GM12878 (cell line): ENCODE data around the gene KTN1. TPM values are rescaled to one million over a fixed set of nuclear protein-coding genes. Genes with fewer than 3 reads are reported as not detected.

Experiments
- ATAC-seq: fragments of 200-7000 bp; cut with Tn5 transposase; 3 replicates; pipeline ENCODE4 v1.9.1; 2020; ENCODE audit warnings: mild to moderate bottlenecking, moderate library complexity
- BruUV-seq: library from RNA; stranded (reverse); fragments of 400-500 nt; replicated peaks from 2 replicates; lab custom pipeline; 2021; lab: Mats Ljungman, UMichigan
- CTCF ChIA-PET: fragments of 300-600 bp; sonication (Branson Sonifier 250); formaldehyde crosslinking; extraction: SDS; loops from one replicate; lab custom pipeline; 2021; ENCODE audit warnings: inconsistent platforms; lab: Yijun Ruan, JAX
- POLR2A ChIA-PET: fragments of 350-600 bp; formaldehyde crosslinking; extraction: SDS; loops from one replicate; lab custom pipeline; 2021; ENCODE audit warnings: inconsistent platforms; lab: Charles Lee
- RAD21 ChIA-PET: fragments of 300-600 bp; sonication (Branson Sonifier 250); formaldehyde crosslinking; loops from one replicate; lab custom pipeline; 2023; ENCODE audit warnings: antibody characterized with exemption; ENCODE audit not compliant: unreplicated experiment; lab: Charles Lee
- SMC1A ChIA-PET: fragments of 300-600 bp; sonication (Branson Sonifier 250); formaldehyde crosslinking; loops from one replicate; lab custom pipeline; 2023; ENCODE audit not compliant: unreplicated experiment, uncharacterized antibody; lab: Charles Lee
- DNase-seq: peaks from one replicate; pipeline ENCODE4 v3.0.0-alpha.2; 2011; ENCODE audit warnings: low read depth, low spot score
- FAIRE-seq: peaks from 3 replicates; lab custom pipeline; 2011; peaks lifted over from hg19 to GRCh38; lab: Jason Lieb, UNC
- H2AFZ ChIP-seq: 2 replicates; pipeline ENCODE4 v1.6.0; 2011; ENCODE audit warnings: low read depth, low read length, control low read depth; ENCODE audit not compliant: control insufficient read depth
- H3K27ac ChIP-seq: 2 replicates; pipeline ENCODE4 v1.5.1; 2011; ENCODE audit warnings: control low read depth; ENCODE audit not compliant: control insufficient read depth, insufficient read depth
- H3K27me3 ChIP-seq, 2 experiments: replicated peaks in 1 of 2; 2 replicates each; pipeline versions ENCODE4 v1.6.0 to v1.6.1; 2011; ENCODE audit warnings: low read length in 1 of 2; ENCODE audit not compliant: control insufficient read depth in 2 of 2, insufficient read depth in 2 of 2
- H3K36me3 ChIP-seq, 2 experiments: 2 replicates each; pipeline ENCODE4 v1.5.1; 2011; ENCODE audit warnings: low read length in 1 of 2; ENCODE audit not compliant: control insufficient read depth in 2 of 2, insufficient read depth in 2 of 2
- H3K4me1 ChIP-seq: 2 replicates; pipeline ENCODE4 v1.6.1; 2011; ENCODE audit warnings: mild to moderate bottlenecking, low read length, moderate library complexity, mixed read lengths; ENCODE audit not compliant: control insufficient read depth, insufficient read depth
- H3K4me2 ChIP-seq: 2 replicates; pipeline ENCODE4 v1.6.0; 2011; ENCODE audit warnings: control low read depth; ENCODE audit not compliant: control insufficient read depth, insufficient read depth
- H3K4me3 ChIP-seq: fragments of 200-600 bp; sonication (generic); 2 replicates; pipeline ENCODE4 v1.5.1; 2016
- H3K79me2 ChIP-seq: 2 replicates; pipeline ENCODE4 v1.6.0; 2011; ENCODE audit warnings: low read length; ENCODE audit not compliant: control insufficient read depth, insufficient read depth
- H3K9ac ChIP-seq: 2 replicates; pipeline ENCODE4 v1.8.0; 2011; ENCODE audit warnings: low read length, control low read depth, mixed read lengths; ENCODE audit not compliant: control insufficient read depth, insufficient read depth
- H3K9me3 ChIP-seq: replicated peaks from 3 replicates; pipeline ENCODE4 v1.5.1; 2011; ENCODE audit warnings: mild to moderate bottlenecking, low read length; ENCODE audit not compliant: control insufficient read depth, insufficient read depth
- H4K20me1 ChIP-seq: 2 replicates; pipeline ENCODE4 v1.6.0; 2011; ENCODE audit not compliant: control insufficient read depth, insufficient read depth
- ATF7 ChIP-seq: fragments of 450-650 bp; IDR thresholded peaks from 2 replicates; pipeline ENCODE4 v1.6.1; 2016; ENCODE audit warnings: low read depth, mild to moderate bottlenecking
- BHLHE40 ChIP-seq, 2 experiments: fragments of 450-650 bp in 1 of 2; IDR thresholded peaks; 2 replicates each; pipeline ENCODE4 v1.6.1; 2011 to 2017; ENCODE audit warnings: low read depth in 2 of 2, borderline replicate concordance in 1 of 2, improper control_type of control experiment in 1 of 2, low read length in 1 of 2, mild to moderate bottlenecking in 1 of 2
- CREM ChIP-seq: IDR thresholded peaks from 2 replicates; pipeline ENCODE4 v1.6.1; 2014; ENCODE audit warnings: antibody characterized with exemption, low read depth
- DPF2 ChIP-seq: fragments of 450-650 bp; IDR thresholded peaks from 2 replicates; pipeline ENCODE4 v1.6.1; 2017; ENCODE audit warnings: mild to moderate bottlenecking
- ELK1 ChIP-seq: IDR thresholded peaks from 2 replicates; pipeline ENCODE4 v1.6.1; 2012; ENCODE audit warnings: low read depth, low read length, improper control_type of control experiment
- ESRRA ChIP-seq: IDR thresholded peaks from 2 replicates; pipeline ENCODE4 v1.6.1; 2012; ENCODE audit warnings: mild to moderate bottlenecking, low read length, improper control_type of control experiment
- FOXM1 ChIP-seq: IDR thresholded peaks from 2 replicates; pipeline ENCODE4 v1.6.1; 2012; ENCODE audit warnings: low read depth, mild to moderate bottlenecking, inconsistent platforms, low read length, moderate library complexity
- IKZF2 ChIP-seq, 2 experiments: fragments of 450-650 bp; IDR thresholded peaks; 2 replicates each; pipeline ENCODE4 v1.6.1; 2017; ENCODE audit warnings: mild to moderate bottlenecking in 2 of 2, moderate library complexity in 2 of 2
- JUND ChIP-seq: IDR thresholded peaks from 2 replicates; pipeline ENCODE4 v1.6.1; 2012; ENCODE audit warnings: low read depth, mild to moderate bottlenecking, low read length, improper control_type of control experiment, moderate library complexity
- KLF5 ChIP-seq: fragments of 450-650 bp; IDR thresholded peaks from 2 replicates; pipeline ENCODE4 v1.6.1; 2014; ENCODE audit warnings: mild to moderate bottlenecking; ENCODE audit not compliant: partially characterized antibody
- MEF2A ChIP-seq: IDR thresholded peaks from 2 replicates; pipeline ENCODE4 v1.6.1; 2011; ENCODE audit warnings: low read depth, mild to moderate bottlenecking, low read length, moderate library complexity; ENCODE audit not compliant: insufficient read depth
- PKNOX1 ChIP-seq: fragments of 450-650 bp; IDR thresholded peaks from 2 replicates; pipeline ENCODE4 v1.6.1; 2016; ENCODE audit warnings: mild to moderate bottlenecking
- POLR2AphosphoS5 ChIP-seq: IDR thresholded peaks from 2 replicates; pipeline ENCODE4 v1.6.1; 2011; ENCODE audit warnings: mild to moderate bottlenecking, low read length, inconsistent platforms
- RUNX3 ChIP-seq: IDR thresholded peaks from 2 replicates; pipeline ENCODE4 v1.6.1; 2012; ENCODE audit warnings: low read length, inconsistent platforms
- SUPT20H ChIP-seq: IDR thresholded peaks from 2 replicates; pipeline ENCODE4 v1.6.1; 2011; ENCODE audit warnings: low read depth, mild to moderate bottlenecking, low read length, moderate library complexity, borderline replicate concordance; ENCODE audit not compliant: control insufficient read depth
- TAF1 ChIP-seq: IDR thresholded peaks from 2 replicates; pipeline ENCODE4 v1.6.1; 2011; ENCODE audit warnings: mild to moderate bottlenecking, low read depth, low read length, borderline replicate concordance
- YBX1 ChIP-seq: fragments of 450-650 bp; IDR thresholded peaks from 2 replicates; pipeline ENCODE4 v1.6.1; 2016; ENCODE audit warnings: antibody characterized with exemption
- ZNF622 ChIP-seq: fragments of 450-650 bp; IDR thresholded peaks from 2 replicates; pipeline ENCODE4 v1.6.1; 2017; ENCODE audit warnings: mild to moderate bottlenecking, inconsistent platforms
- ZNF687 ChIP-seq: fragments of 450-650 bp; IDR thresholded peaks from 2 replicates; pipeline ENCODE4 v1.6.1; 2017; ENCODE audit warnings: mild to moderate bottlenecking, moderate library complexity
- whole genome bisulfite sequencing: methylation state at CpG from one replicate; pipeline ENCODE4 v1.1.6; 2016; ENCODE audit warnings: low lambda C conversion rate; ENCODE audit not compliant: insufficient replicate concordance, insufficient coverage; ENCODE audit errors: missing lambda C conversion rate; 5-methylcytosine and 5-hydroxymethylcytosine counted together
- in situ Hi-C: fragments of 300-500 bp; cut with MboI; formaldehyde crosslinking; loops from 9 replicates; pipeline ENCODE4 v1.14.3; 2018; ENCODE audit warnings: mixed read lengths
- intact Hi-C: fragments of 100-400 bp; cut with micrococcal nuclease; formaldehyde crosslinking; loops from one replicate; pipeline ENCODE4 v1.14.2; 2022; ENCODE audit not compliant: unreplicated experiment
- polyA plus RNA-seq, 11 experiments: library from polyadenylated mRNA; depleted of rRNA in 4 of 11; unstranded in 6 of 11; stranded (reverse) in 5 of 11; fragments of >200 nt; fragmentation: Nextera tagmentation in 4 of 11; fragmentation: Illumina TruSeq in 1 of 11; extraction: Ambion mirVana in 4 of 11; extraction: Trizol in 1 of 11; gene quantifications; 1 replicate in 1 of 11; 2 replicates in 10 of 11; pipeline versions ENCODE4 v1.2.1 to v1.2.3, GENCODE V29; 2011 to 2016; ENCODE audit warnings: inconsistent platforms in 2 of 11, missing spikeins in 2 of 11, low read depth in 1 of 11
- total RNA-seq, 4 experiments: library from RNA; depleted of rRNA in 3 of 4; stranded (reverse); fragments of >200 nt in 3 of 4; fragmentation: Illumina TruSeq in 1 of 4; extraction: Trizol in 1 of 4; gene quantifications; 2 replicates each; pipeline versions ENCODE4 v1.2.1 to v1.2.3, GENCODE V29; 2013 to 2021

The KTN1 gene
- total and polyA plus RNA-seq, 10 of the 15 experiments (the other 5 are each of a cell fraction or from before 2014, with no cell fraction given): 50.6 to 154 (median 84.2) TPM

- no peaks in the 10 kb centered on the region for H3K79me2 ChIP-seq
- FAIRE-seq: no peak
- CTCF ChIA-PET: interaction anchor here (0.6 to 1.6 kb wide), 3 partner anchors 9 to 630 kb away, joined by 3 to 4 read pairs (median 4); no protein-coding TSS in a partner anchor
- no peak overlapping the region for H3K27ac ChIP-seq
- RAD21 ChIA-PET: interaction anchor here (0.9 kb wide), 1 partner anchor 21 kb away, joined by 3 read pairs; no protein-coding TSS in a partner anchor
- POLR2A ChIA-PET: no interaction called here
- 85% methylated on average over 2 of the region's 2 CpGs for WGBS
- H3K27me3 ChIP-seq: no peaks in the 10 kb centered on the region
- no peaks in the 10 kb centered on the region for H3K36me3 ChIP-seq
- H3K4me3 ChIP-seq: no peak overlapping the region
- no peak for DNase-seq
- no TSS peak for BruUV-seq
- in situ Hi-C loops (loop anchor here (10.0 kb wide), 1 partner anchor 764 kb away; no protein-coding TSS in a partner anchor), intact Hi-C loops (no loop called here)
- no peak overlapping the region for H2AFZ ChIP-seq
- no peaks in the 10 kb centered on the region for H3K9me3 ChIP-seq
- H3K4me1 ChIP-seq: no peaks in the 10 kb centered on the region
- no peak overlapping the region for H3K4me2 ChIP-seq
- H3K9ac ChIP-seq: no peak overlapping the region
- no peaks in the 10 kb centered on the region for H4K20me1 ChIP-seq
- ATAC-seq: no peak
- TF ChIP-seq RUNX3: no peak
- no peak for TF ChIP-seq ATF7
- TF ChIP-seq PKNOX1: no peak
- no peak for TF ChIP-seq SUPT20H
- no peak for TF ChIP-seq POLR2AphosphoS5
- TF ChIP-seq FOXM1: no peak
- TF ChIP-seq IKZF2 (IDR thresholded peaks at IDR 0.05): no peak
- no peak for TF ChIP-seq ZNF687
- no peak for TF ChIP-seq ELK1
- no peak for TF ChIP-seq BHLHE40 (IDR thresholded peaks at IDR 0.05; ENCODE audit: borderline replicate concordance in 1 of 2, low read depth in 2 of 2, low read length in 1 of 2)
- no peak for TF ChIP-seq ESRRA
- TF ChIP-seq TAF1: no peak
- TF ChIP-seq KLF5: no peak
- TF ChIP-seq JUND: no peak
- no peak for TF ChIP-seq YBX1
- no peak for TF ChIP-seq ZNF622
- no peak for TF ChIP-seq MEF2A
- TF ChIP-seq CREM: no peak
- TF ChIP-seq DPF2: no peak
- TF ChIP-seq, all 136 proteins: peak for 0
- SMC1A ChIA-PET: interaction anchor here (0.9 to 1.3 kb wide), 4 partner anchors 15 to 260 kb away, joined by 3 read pairs; no protein-coding TSS in a partner anchor
Measured at GRCh38 chr14:55710506-55711041, 130.6 kb downstream of the KTN1 start.
